ENCODE data around the gene GIGYF1.

GIGYF1 gene

GRCh38 chr7:100683659-100684533 is 10.2 kb downstream of the GIGYF1 start:
- DNase-seq, result no peak

DNA sequence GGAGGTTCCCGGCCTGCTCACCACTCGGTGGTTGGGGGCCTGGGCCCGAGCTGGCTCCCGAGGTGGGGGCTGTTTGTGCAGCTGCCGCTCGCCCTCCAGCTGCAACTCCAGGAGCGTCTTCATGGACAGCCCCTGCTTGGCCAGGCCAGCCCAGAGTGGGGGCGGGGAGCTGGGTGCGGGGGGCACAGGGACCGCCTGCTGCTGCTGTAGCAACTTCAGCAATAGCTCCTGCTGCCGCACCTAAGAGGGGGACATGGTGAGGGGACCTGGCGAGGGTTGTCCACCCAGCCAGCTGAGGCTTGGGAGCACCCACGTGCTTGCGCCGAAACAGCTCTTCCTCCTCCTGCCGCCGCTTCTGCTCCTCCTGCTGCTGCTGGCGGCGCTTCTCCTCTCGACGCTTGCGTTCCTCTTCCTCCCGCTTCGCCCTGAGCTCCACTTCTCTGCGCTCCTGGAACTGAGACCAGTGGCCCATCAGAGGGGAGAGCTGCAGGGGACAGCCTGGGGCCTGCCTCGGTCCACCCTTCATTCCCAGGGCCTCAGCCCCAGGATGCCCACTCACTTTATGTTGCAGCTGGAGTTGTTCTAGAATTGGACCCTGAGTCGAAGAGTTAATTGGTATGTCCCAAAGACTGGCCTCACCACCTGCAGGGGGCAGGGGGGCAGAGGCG is 10.9 kb downstream of the GIGYF1 start:
- no peak for DNase-seq

GRCh38 chr7:100682228-100682741 is 11.8 kb downstream of the GIGYF1 start:
- DNase-seq, result no peak

- no peak for DNase-seq
These were observed 12.4 kb downstream of the GIGYF1 start for GRCh38 chr7:100681491-100682227.

DNA sequence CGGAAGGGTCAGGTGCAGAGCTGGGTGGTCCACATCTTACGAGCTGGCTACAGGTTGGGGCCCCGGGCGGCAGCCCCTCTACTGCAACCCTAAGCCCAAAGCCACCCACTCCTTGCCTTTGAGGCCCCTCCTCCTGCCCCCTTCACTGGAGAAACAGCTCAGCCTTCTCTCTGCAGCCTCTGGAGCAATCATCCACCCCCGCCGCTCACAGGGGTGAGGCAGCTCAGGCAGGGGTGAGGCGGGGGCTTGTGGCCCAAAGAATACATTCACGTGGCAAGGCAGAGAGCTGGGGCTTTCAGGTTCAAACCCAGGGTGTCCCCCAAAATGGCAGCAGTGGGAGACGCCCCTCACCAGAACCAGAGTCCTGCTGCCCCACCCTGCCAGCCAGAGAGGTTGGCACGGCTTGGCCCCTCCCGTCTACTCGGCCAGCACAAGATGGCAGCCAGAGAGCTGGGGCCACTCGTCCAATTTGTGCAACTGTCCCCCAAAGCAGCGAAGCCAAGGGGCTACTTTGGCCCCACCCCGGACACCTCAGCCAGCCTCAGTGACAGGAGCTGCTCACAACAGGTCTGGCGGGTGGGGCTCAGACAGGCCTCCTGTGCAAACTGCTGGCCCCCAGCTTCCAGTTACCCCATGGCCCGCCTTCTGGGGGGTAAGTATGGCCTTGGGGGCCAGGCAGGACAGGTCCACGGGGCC is 13.3 kb downstream of the GIGYF1 start:
- DNase-seq, result no peak

GRCh38 chr7:100679927-100680575 is 14.0 kb downstream of the GIGYF1 start:
- DNase-seq, result no peak

GRCh38 chr7:100679129-100679926 is 14.7 kb downstream of the GIGYF1 start:
- DNase-seq, result no peak

GRCh38 chr7:100678291-100678984 is 15.6 kb downstream of the GIGYF1 start:
- DNase-seq, result no peak

- no peak for DNase-seq
These were observed 16.5 kb downstream of the GIGYF1 start for GRCh38 chr7:100677308-100678267.

- DNase-seq, result no peak
These were observed 17.3 kb downstream of the GIGYF1 start for GRCh38 chr7:100676501-100677306.

DNA sequence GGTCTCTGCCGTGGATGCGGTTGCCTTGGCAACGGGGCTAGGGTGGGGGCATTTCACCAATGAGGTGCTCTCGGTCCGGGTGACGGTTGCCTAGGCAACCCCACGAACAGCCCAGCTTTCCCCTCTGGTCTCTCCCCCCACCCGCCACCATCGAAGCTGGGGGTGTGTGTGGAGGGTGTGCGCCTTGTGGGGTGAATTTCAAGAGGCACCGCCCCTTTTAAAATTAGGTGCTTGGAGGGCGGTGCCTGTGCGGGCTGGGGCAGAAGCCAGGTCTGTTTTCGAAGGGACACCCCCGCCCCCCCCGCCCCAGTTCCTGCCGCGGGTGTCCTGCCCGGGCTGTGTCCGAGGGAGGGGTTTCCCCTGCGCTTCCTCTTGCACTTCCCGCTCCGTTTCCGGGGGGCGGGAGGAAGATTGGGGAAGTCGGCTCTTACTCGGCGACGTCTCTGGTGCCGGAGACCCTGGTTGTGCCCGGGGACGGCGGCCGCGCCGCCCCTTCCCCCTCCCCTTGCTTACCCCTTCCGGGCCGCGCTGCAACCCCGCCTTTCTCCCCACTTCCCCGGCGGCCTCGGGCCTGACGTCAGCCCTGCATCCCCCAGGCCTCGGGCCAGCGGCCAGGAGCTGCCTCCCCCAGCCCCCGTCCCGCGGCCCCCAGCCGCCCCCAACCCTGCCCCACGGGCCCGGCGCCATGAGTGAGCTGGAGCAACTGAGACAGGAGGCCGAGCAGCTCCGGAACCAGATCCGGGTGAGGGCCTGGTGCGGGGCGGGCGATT is 18.3 kb downstream of the GIGYF1 start:
- peak; percentile 87 to 93 (median 91) for DNase-seq

DNA sequence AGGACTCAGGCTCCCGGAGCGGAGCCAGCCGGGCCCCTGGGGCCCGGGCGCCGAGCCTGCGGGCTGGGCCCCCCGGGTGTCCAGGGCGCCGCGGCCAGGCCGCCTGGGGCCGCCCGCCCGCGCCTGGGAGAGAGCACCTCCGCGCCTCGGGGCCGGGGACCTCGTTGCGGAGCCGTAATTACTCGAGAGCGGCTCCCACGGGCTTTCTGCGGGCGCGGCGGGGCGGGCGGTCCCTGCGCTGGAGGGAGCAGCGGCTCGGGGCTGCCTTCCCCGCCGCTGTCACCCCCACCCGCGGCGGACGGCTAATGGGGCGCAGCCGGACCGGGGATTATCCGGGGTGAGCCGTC is 19.0 kb downstream of the GIGYF1 start:
- peak in 1 of 5 donors; percentile 43 for DNase-seq

GRCh38 chr7:100674411-100675104 is 19.5 kb downstream of the GIGYF1 start:
- DNase-seq, result peak in 1 of 5 donors; percentile 23

- peak in 2 of 5 donors; percentile 37 to 42 for DNase-seq
These were observed 20.1 kb downstream of the GIGYF1 start for GRCh38 chr7:100673942-100674410.

GRCh38 chr7:100673302-100673941 is 20.6 kb downstream of the GIGYF1 start, which contains the start of gene GNB2:
Gene GNB2, plus strand, starts transcription at chr7:100673740. Its CDS starts 2,526 bp downstream, at chr7:100676266.
- DNase-seq, result peak; percentile 93 to 99 (median 95)
